ENCODE results near the gene ZNF397.

The ZNF397 gene

GRCh38 chr18:35244671-35245070 lies 3.8 kb downstream of the ZNF397 start:
- TF ChIP-seq GLIS3 (CRISPR knock-in tag; IDR thresholded peaks at IDR 0.05), result no peak
- no peak for TF ChIP-seq ZNF70 (CRISPR knock-in tag; IDR thresholded peaks at IDR 0.05)
- ATAC-seq, result no peak

GRCh38 chr18:35245719-35246317 lies 5.0 kb downstream of the ZNF397 start:
- no peak for ATAC-seq
- TF ChIP-seq CREB5 (CRISPR knock-in tag; IDR thresholded peaks at IDR 0.05; ENCODE audit: low read depth) (no peak), ARNTL (CRISPR knock-in tag; IDR thresholded peaks at IDR 0.05; ENCODE audit: borderline replicate concordance, low read depth) (no peak)

GRCh38 chr18:35246831-35247230 lies 6.0 kb downstream of the ZNF397 start:
- no peak for ATAC-seq
- TF ChIP-seq TSHZ2 (CRISPR knock-in tag; IDR thresholded peaks at IDR 0.05) (no peak), CREB5 (CRISPR knock-in tag; IDR thresholded peaks at IDR 0.05; ENCODE audit: low read depth) (no peak), ESRRG (CRISPR knock-in tag; IDR thresholded peaks at IDR 0.05) (no peak), ZNF70 (CRISPR knock-in tag; IDR thresholded peaks at IDR 0.05) (no peak), GLIS3 (CRISPR knock-in tag; IDR thresholded peaks at IDR 0.05) (no peak), RARB (CRISPR knock-in tag; IDR thresholded peaks at IDR 0.05) (no peak), ISL1 (CRISPR knock-in tag; IDR thresholded peaks at IDR 0.05) (no peak), SNAI2 (CRISPR knock-in tag; IDR thresholded peaks at IDR 0.05) (no peak), ZNF8 (CRISPR knock-in tag; IDR thresholded peaks at IDR 0.05) (no peak), POU6F1 (CRISPR knock-in tag; IDR thresholded peaks at IDR 0.05; ENCODE audit: borderline replicate concordance, low read depth) (no peak), ARNTL (CRISPR knock-in tag; IDR thresholded peaks at IDR 0.05; ENCODE audit: borderline replicate concordance, low read depth) (no peak), BACH2 (CRISPR knock-in tag; IDR thresholded peaks at IDR 0.05; ENCODE audit: borderline replicate concordance) (no peak), ZC3H10 (CRISPR knock-in tag; IDR thresholded peaks at IDR 0.05) (no peak), CSDC2 (CRISPR knock-in tag; IDR thresholded peaks at IDR 0.05) (no peak), TCF4 (CRISPR knock-in tag; IDR thresholded peaks at IDR 0.05; ENCODE audit: borderline replicate concordance) (no peak), PPARA (CRISPR knock-in tag; IDR thresholded peaks at IDR 0.05; ENCODE audit: borderline replicate concordance) (no peak), CSRNP3 (CRISPR knock-in tag; IDR thresholded peaks at IDR 0.05) (no peak), ZFP30 (CRISPR knock-in tag; IDR thresholded peaks at IDR 0.05) (no peak), PATZ1 (CRISPR knock-in tag; IDR thresholded peaks at IDR 0.05; ENCODE audit: borderline replicate concordance) (no peak), OSR1 (CRISPR knock-in tag; IDR thresholded peaks at IDR 0.05) (no peak)

Data from SK-N-SH treated with all-trans-retinoic acid at 6 μM for 48 hours (cell line).